Measurements from ENCODE around the gene OTOP1. TPM values are rescaled to one million over a fixed set of nuclear protein-coding genes. Genes with fewer than 3 reads are reported as not detected.
A peak's percentile ranks its signal among the peaks of the same experiment; 100 is the strongest.
"Not testable (repeated sequence)": the region's sequence is repeated elsewhere in the genome, so short reads cannot be mapped to it uniquely, and the experiment has no call there.

OTOP1 gene
- total RNA-seq, 1 donor from 2014 or later: not detected

DNA sequence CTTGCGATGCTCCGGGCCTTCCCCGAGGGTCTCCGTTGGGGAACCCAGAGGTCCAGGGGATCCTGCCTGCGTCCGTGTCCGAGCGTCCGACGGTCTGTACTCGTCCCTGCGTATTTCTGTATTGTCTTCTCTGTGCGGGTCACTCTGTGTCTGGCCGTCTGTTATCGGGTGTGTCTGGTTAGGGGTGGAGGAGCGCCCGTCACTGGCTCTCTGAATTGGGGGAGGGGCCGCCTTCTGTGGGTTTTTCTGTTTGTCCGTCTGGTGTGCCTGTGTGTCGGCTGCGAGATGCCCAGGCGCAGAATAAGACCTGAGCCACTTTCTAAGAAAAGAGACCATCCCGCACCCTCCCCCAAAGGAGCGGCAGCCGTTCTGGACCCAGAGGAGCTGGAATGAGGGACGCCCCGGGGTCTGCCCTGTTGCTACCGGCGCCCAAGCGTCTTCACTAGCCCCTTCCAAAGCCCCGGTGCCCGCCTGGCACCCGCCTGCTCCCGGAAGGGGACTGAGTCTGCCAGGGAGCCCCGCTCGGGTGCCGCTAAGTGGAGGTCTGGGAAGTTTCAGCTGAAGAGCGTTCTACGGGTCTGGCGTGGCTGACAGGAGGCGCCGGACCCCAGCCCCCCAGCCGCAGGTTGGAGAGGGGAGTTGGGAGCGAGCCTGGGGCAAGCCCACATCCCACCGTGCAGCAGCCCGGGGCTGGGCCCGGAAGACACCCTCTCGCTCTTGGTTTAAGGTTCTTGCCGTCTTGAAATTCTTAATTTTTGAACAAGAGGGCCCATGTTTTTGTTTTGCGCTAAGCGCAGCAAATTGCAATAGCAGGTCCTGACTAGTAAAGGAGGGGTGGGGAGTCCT, 1.0 kb upstream of the OTOP1 start:
- no peak overlapping the region for H3K4me3 ChIP-seq (ENCODE audit: low read depth, low read length)
- TF ChIP-seq, protein P1, sequence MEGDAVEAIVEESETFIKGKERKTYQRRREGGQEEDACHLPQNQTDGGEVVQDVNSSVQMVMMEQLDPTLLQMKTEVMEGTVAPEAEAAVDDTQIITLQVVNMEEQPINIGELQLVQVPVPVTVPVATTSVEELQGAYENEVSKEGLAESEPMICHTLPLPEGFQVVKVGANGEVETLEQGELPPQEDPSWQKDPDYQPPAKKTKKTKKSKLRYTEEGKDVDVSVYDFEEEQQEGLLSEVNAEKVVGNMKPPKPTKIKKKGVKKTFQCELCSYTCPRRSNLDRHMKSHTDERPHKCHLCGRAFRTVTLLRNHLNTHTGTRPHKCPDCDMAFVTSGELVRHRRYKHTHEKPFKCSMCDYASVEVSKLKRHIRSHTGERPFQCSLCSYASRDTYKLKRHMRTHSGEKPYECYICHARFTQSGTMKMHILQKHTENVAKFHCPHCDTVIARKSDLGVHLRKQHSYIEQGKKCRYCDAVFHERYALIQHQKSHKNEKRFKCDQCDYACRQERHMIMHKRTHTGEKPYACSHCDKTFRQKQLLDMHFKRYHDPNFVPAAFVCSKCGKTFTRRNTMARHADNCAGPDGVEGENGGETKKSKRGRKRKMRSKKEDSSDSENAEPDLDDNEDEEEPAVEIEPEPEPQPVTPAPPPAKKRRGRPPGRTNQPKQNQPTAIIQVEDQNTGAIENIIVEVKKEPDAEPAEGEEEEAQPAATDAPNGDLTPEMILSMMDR (IDR thresholded peaks at IDR 0.05; ENCODE audit: insufficient read depth, low read length, severe bottlenecking): no peak
- peaks cover 28% of the 10 kb centered on the region for H3K27me3 ChIP-seq (ENCODE audit: control insufficient read depth, insufficient read depth, low read length)
- FAIRE-seq: no peak
- DNase-seq (ENCODE audit: low read depth): no peak
- H3K36me3 ChIP-seq (ENCODE audit: control insufficient read depth, insufficient read depth, low read length): no peaks in the 10 kb centered on the region

DNA sequence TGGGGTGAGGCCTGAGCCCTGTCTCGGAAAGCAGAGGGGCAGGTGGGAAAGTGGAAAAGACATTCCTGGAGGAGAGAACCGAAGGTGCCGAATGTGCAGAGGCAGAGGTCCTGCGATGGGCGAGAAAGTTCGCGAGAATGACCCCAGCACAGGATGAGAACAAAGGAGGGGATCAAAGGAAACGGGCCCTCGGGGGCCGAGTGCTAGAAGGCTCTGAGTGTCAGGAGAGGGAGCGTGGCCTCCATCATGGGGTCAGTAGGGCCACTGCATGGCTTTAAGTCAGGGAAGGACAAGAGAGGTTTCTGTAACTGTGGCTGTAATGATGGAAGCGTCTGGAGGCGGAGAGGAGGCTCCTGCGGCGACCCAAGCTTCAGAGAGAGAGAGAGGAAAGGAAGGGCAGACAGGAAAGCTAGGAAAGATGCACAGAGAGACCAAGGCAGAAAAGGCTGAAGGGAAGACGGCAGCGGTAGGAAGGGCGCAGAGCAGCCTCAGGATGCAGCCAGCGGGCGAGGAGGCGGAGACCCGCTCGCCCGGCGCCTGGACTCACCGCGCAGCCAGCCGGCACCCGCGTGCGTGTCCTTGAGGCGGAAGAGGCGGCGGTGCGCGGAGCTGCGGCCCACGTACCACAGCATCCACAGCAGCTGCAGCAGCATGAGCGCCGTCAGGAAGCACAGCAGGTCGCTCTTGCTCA, 669 bp downstream of the OTOP1 start:
- H3K27me3 ChIP-seq (ENCODE audit: control insufficient read depth, insufficient read depth, low read length): peaks cover 28% of the 10 kb centered on the region
- DNase-seq (ENCODE audit: low read depth) (no peak), FAIRE-seq (no peak)
- TF ChIP-seq, protein P1 (IDR thresholded peaks at IDR 0.05; ENCODE audit: insufficient read depth, low read length, severe bottlenecking): no peak
- no peak overlapping the region for H3K4me3 ChIP-seq (ENCODE audit: low read depth, low read length)
- no peaks in the 10 kb centered on the region for H3K36me3 ChIP-seq (ENCODE audit: control insufficient read depth, insufficient read depth, low read length)

DNA sequence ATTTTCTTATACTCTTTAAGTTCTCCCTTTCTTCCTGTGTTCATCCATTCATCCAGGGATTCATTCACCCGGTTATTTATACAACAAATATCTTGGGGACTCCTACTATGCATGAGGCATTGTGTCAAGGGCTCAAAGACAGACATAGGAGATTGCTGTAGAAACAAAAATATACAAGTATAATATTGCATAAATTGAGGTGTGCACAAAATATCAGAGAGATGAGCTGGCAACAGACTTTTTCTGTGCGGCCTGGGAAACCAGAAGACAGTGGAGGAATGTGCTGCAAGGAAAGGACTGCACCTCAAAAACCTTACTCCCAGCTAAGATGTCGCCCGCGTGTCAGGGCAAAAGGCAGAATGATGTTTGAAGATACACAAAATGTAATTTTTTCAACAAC, 9.6 kb downstream of the OTOP1 start:
- Histone ChIP-seq H3K4me3 (ENCODE audit: low read depth, low read length) (no peak overlapping the region), H3K36me3 (ENCODE audit: control insufficient read depth, insufficient read depth, low read length) (no peaks in the 10 kb centered on the region), H3K27me3 (ENCODE audit: control insufficient read depth, insufficient read depth, low read length) (no peaks in the 10 kb centered on the region)
- TF ChIP-seq, protein P1 (IDR thresholded peaks at IDR 0.05; ENCODE audit: insufficient read depth, low read length, severe bottlenecking): no peak
- FAIRE-seq (no peak), DNase-seq (ENCODE audit: low read depth) (peak; percentile 36)

DNA sequence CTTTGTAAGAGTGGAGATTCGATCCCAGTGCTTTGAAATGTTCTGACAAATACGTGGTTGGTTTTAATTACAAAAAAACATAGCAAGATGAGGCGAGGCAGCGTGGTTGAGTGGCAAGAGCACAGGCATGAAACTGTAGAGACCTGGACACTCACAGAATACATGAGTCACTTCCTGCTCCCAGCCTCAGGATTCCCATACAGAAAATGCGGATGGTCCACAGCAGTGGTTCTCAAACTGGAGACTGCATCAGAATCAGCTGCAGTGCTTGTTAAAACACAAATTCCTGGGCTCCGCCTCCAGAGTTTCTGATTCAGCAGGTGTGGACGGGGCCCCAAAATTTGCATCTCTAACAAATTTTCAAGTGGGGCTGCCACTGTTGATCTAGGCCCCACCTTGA, 10.1 kb downstream of the OTOP1 start:
- Histone ChIP-seq H3K36me3 (ENCODE audit: control insufficient read depth, insufficient read depth, low read length) (no peaks in the 10 kb centered on the region), H3K27me3 (ENCODE audit: control insufficient read depth, insufficient read depth, low read length) (no peaks in the 10 kb centered on the region), H3K4me3 (ENCODE audit: low read depth, low read length) (no peak overlapping the region)
- FAIRE-seq (peak; percentile 82), DNase-seq (ENCODE audit: low read depth) (peak; percentile 67)
- TF ChIP-seq, protein P1 (IDR thresholded peaks at IDR 0.05; ENCODE audit: insufficient read depth, low read length, severe bottlenecking): no peak

DNA sequence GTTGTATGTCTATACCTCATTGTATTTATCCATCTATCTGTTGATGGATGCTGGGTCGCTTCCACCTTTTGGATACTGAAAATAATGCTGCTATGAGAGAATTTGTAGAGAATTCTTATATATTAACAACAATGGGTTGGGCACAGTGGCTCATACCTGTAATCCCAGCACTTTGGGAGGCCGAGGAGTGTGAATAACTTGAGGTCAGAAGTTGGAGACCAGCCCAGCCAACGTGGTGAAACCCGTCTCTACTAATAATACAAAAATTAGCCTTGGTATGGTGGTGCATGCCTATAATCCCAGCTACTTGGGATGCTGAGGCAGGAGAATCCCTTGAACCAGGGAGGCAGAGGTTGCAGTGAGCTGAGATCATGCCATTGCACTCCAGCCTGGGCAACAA, 13.1 kb downstream of the OTOP1 start:
- not testable (repeated sequence) for H3K27me3 ChIP-seq (ENCODE audit: control insufficient read depth, insufficient read depth, low read length); H3K36me3 ChIP-seq (ENCODE audit: control insufficient read depth, insufficient read depth, low read length); H3K4me3 ChIP-seq (ENCODE audit: low read depth, low read length); FAIRE-seq; DNase-seq (ENCODE audit: low read depth)

DNA sequence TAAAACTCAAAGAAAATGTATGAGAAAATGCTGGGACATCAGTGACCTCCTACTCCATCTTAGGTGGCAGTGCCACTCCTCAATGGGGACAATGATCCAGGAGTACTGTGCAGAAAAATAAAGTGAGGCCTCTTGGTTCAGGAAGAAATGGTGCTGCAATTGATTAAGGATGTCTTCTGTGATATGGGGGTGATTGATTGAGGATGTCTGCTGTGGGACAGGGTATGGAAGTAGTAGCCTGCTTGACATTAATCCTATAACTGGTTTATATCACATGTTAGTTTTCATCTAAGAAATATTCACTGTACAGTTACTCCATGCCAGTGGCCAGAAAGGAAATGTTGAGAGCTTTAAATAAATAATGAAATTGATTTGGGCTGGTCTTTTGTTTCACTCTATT, 20.5 kb downstream of the OTOP1 start:
- no peak for FAIRE-seq
- TF ChIP-seq, protein P1 (IDR thresholded peaks at IDR 0.05; ENCODE audit: insufficient read depth, low read length, severe bottlenecking): no peak
- no peak for DNase-seq (ENCODE audit: low read depth)
- H3K36me3 ChIP-seq (ENCODE audit: control insufficient read depth, insufficient read depth, low read length): no peaks in the 10 kb centered on the region
- H3K4me3 ChIP-seq (ENCODE audit: low read depth, low read length): no peak overlapping the region
- peaks cover 4% of the 10 kb centered on the region for H3K27me3 ChIP-seq (ENCODE audit: control insufficient read depth, insufficient read depth, low read length)

Data from bronchial epithelial cell (primary cell).